Tibial nerve (tissue), 4 donors: ENCODE results near the gene HSPA4L. TPM values are rescaled to one million over a fixed set of nuclear protein-coding genes. Genes with fewer than 3 reads are reported as not detected.

Source experiments
- DNase-seq, 2 donors: peaks; one replicate each; pipeline ENCODE4 v3.0.0-alpha.2; 2019; ENCODE audit warnings: low spot score in 2 of 2
- H3K27ac ChIP-seq, 4 donors: fragments of 200-600 bp; sonication (generic) in 3 of 4; one replicate each; pipeline ENCODE4 v1.5.1; 2017 to 2019; ENCODE audit warnings: mild to moderate bottlenecking in 1 of 4
- H3K27me3 ChIP-seq, 2 donors: fragments of 200-600 bp; sonication (generic) in 1 of 2; one replicate each; pipeline versions ENCODE4 v1.5.1 to v1.6.0; 2017 to 2019
- H3K36me3 ChIP-seq, 3 donors: fragments of 200-600 bp; sonication (generic); one replicate each; pipeline ENCODE4 v1.5.1; 2018 to 2019
- H3K4me1 ChIP-seq, 4 donors: fragments of 200-600 bp; sonication (generic) in 3 of 4; one replicate each; pipeline ENCODE4 v1.5.1; 2017 to 2019
- H3K4me3 ChIP-seq, 4 donors: fragments of 200-600 bp; sonication (generic) in 3 of 4; one replicate each; pipeline ENCODE4 v1.5.1; 2017 to 2019; ENCODE audit warnings: mild to moderate bottlenecking in 1 of 4, moderate library complexity in 1 of 4
- H3K9me3 ChIP-seq, 4 donors: fragments of 200-600 bp; sonication (generic) in 3 of 4; one replicate each; pipeline ENCODE4 v1.5.1; 2017 to 2019
- EP300 ChIP-seq, 2 donors: sonication (generic); formaldehyde crosslinking; IDR thresholded peaks; one replicate each; pipeline ENCODE4 v1.6.1; 2017; ENCODE audit warnings: antibody characterized with exemption in 2 of 2, mild to moderate bottlenecking in 1 of 2
- POLR2A ChIP-seq, 2 donors: fragments of 450-650 bp; IDR thresholded peaks; one replicate each; pipeline ENCODE4 v1.6.1; 2017; ENCODE audit warnings: antibody characterized with exemption in 2 of 2, mild to moderate bottlenecking in 2 of 2, moderate library complexity in 2 of 2
- WGBS, 2 donors: methylation state at CpG; one replicate each; pipeline ENCODE4 v1.1.5; 2018; 5-methylcytosine and 5-hydroxymethylcytosine counted together
- total RNA-seq, 4 donors: library from RNA; depleted of rRNA; stranded (reverse); fragments of >200 nt; gene quantifications; one replicate each; pipeline ENCODE4 v1.1.0, GENCODE V29; 2016
- TF ChIP-seq, protein P1 (sequence below), 5 experiments: fragments of 200-600 bp in 3 of 5; fragments of 450-650 bp in 2 of 5; sonication (generic) in 3 of 5; IDR thresholded peaks; one replicate each; pipeline ENCODE4 v1.5.1; 2016 to 2019; ENCODE audit warnings: antibody characterized with exemption in 5 of 5, mild to moderate bottlenecking in 3 of 5, moderate library complexity in 2 of 5

The HSPA4L gene
- 1 to 10 TPM; 3.3 to 7.6 (median 5.3) TPM for total RNA-seq

DNA sequence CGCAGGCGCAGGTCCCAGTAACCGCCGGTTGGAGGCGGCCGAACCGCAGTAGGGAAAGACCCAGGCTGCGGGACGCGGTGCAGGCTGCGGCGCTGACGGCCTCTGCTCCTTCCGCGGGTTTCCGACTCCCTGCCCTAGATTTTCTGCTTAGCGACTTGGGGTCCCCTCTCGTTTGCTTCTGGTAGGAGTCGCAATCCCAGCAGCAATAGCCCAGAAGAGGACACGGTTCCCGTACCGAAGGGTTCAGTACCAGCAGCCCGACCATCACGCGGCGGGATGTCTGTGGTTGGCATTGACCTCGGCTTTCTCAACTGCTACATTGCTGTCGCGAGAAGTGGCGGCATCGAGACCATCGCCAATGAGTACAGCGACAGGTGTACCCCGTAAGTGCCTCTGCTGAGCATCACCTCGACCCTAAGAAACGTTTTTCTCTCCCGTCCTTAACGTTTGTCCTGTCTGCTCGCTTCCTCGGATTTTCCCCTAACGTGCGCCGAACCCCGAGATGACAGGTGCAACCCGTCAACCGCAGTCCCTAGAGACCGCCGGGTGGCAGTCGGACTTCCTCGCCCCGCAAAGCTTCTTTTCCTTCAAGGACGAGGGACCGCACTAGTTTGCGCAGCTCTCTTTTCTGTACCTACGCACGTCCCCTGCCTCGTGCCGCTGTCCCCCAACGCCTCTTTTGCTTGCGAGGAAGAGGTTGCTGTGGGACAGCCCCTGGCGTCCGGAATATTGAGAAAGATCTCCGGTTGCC lies at the start of gene HSPA4L:
HSPA4L (plus strand) TSS at position 48 of the 751 bp plus-strand sequence; CDS start at position 277, 229 bp downstream.
- Histone ChIP-seq H3K36me3 (no peaks in the 10 kb centered on the region), H3K4me3 (peak within 1 kb of the TSS; percentile 63 to 73 (median 70)), H3K9me3 (no peaks in the 10 kb centered on the region), H3K4me1 (peaks cover 0 to 21% (median 0%) of the 10 kb centered on the region in 4 donors), H3K27me3 (no peaks in the 10 kb centered on the region), H3K27ac (peak within 1 kb of the TSS; percentile 75 to 92 (median 81))
- 0% methylated on average over 51 to 60 of the region's 63 CpGs for WGBS, 2 donors
- TF ChIP-seq, protein P1, sequence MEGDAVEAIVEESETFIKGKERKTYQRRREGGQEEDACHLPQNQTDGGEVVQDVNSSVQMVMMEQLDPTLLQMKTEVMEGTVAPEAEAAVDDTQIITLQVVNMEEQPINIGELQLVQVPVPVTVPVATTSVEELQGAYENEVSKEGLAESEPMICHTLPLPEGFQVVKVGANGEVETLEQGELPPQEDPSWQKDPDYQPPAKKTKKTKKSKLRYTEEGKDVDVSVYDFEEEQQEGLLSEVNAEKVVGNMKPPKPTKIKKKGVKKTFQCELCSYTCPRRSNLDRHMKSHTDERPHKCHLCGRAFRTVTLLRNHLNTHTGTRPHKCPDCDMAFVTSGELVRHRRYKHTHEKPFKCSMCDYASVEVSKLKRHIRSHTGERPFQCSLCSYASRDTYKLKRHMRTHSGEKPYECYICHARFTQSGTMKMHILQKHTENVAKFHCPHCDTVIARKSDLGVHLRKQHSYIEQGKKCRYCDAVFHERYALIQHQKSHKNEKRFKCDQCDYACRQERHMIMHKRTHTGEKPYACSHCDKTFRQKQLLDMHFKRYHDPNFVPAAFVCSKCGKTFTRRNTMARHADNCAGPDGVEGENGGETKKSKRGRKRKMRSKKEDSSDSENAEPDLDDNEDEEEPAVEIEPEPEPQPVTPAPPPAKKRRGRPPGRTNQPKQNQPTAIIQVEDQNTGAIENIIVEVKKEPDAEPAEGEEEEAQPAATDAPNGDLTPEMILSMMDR (IDR thresholded peaks at IDR 0.05) = peak in 4 of 5 experiments; percentile 14 to 78 (median 50)
- TF ChIP-seq POLR2A (IDR thresholded peaks at IDR 0.05) (peak; percentile 87 to 91), EP300 (IDR thresholded peaks at IDR 0.05) (peak in 1 of 2 donors; percentile 94)
- peak; percentile 23 to 25 for DNase-seq

DNA sequence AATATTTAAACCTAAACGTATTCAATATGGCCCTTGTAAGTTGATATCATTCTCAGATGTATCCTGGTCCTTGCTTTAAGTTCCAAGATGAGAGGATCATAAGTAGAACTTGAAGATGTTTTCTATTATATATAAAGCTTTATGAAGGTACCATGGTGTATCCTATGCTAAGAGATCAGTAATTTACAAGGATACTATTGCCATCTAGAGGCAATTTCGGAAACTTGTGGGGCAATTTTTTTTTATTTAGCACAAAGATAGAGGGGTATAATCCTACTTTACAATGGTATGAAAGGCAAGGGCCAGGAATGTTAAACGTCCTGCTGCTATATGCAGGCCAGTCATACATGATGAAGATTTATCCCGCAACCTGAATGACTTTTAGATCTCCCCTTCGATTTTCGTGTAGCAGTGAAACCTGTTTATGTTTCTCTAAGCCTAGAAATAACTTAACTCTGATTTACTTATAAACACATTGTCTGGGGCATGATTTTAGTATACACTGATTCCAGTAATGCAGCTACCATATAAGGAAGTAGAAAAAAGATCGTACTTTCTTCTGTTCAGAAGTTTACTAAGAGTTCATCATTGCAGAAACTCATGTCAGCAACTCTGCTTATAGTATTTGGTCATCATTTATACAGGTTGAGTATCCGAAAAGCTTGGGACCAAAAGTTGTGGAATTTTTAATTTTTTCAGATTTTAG lies 49.3 kb upstream of the HSPA4L start:
- H3K27me3 ChIP-seq = no peaks in the 10 kb centered on the region
- WGBS, 2 donors = 25% methylated on average over 8 of the region's 8 CpGs
- no peaks in the 10 kb centered on the region for H3K36me3 ChIP-seq
- TF ChIP-seq, protein P1 (IDR thresholded peaks at IDR 0.05) = peak; percentile 34 to 58 (median 44)
- TF ChIP-seq EP300 (IDR thresholded peaks at IDR 0.05) = no peak
- H3K4me1 ChIP-seq = no peaks in the 10 kb centered on the region
- no peaks in the 10 kb centered on the region for H3K9me3 ChIP-seq
- no peak overlapping the region for H3K4me3 ChIP-seq
- DNase-seq = peak in 1 of 2 donors; percentile 15
- H3K27ac ChIP-seq = no peak overlapping the region

DNA sequence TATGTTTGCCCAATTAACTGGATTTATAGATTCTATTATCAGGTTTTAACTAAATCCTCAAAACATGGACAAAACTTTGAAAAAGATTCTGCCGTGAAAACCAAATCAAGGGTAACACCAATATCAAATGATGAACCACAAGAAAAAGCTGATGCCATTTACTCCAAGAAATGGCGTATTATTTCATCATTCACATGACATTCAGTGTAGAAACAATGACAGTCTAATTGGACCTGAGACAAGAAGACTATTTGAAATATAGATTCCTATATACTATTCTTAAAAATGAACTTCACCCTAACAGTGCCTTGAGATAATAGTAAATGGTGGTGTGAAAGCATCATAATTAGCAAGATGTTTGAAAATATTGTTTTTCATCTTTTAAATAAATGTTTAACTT lies 47.1 kb upstream of the HSPA4L start:
- Histone ChIP-seq H3K9me3 (no peaks in the 10 kb centered on the region), H3K27me3 (no peaks in the 10 kb centered on the region), H3K36me3 (no peaks in the 10 kb centered on the region), H3K27ac (no peak overlapping the region), H3K4me3 (no peak overlapping the region), H3K4me1 (no peaks in the 10 kb centered on the region)
- DNase-seq = no peak
- TF ChIP-seq, protein P1 (IDR thresholded peaks at IDR 0.05) = no peak
- TF ChIP-seq EP300 (IDR thresholded peaks at IDR 0.05) (no peak), POLR2A (IDR thresholded peaks at IDR 0.05) (no peak)
- 86 to 87% methylated on average over 2 of the region's 2 CpGs for WGBS, 2 donors

DNA sequence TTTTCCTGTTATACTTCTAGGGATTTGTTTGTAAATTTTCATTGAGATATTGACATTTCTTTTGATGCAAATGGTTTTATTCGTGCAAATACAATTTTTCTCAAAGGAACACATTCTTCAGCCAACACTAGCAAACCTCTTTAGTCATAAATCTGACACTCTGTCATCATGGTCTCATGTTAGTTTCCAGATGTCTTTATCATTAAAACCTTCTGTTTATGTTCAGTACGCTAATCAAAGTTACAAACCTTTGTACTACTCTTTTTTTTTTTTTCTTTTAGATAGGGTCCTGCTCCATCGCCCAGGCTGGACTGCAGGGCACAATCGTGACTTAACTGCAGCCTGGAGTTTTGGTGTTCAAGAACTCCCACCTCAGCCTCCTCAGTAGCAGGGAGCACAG lies 44.8 kb upstream of the HSPA4L start:
- Histone ChIP-seq H3K36me3 (no peaks in the 10 kb centered on the region), H3K4me3 (no peak overlapping the region), H3K4me1 (no peaks in the 10 kb centered on the region), H3K27me3 (no peaks in the 10 kb centered on the region), H3K9me3 (no peaks in the 10 kb centered on the region), H3K27ac (no peak overlapping the region)
- no peak for DNase-seq
- no peak for TF ChIP-seq POLR2A (IDR thresholded peaks at IDR 0.05)
- TF ChIP-seq, protein P1 (IDR thresholded peaks at IDR 0.05) = no peak
- TF ChIP-seq EP300 (IDR thresholded peaks at IDR 0.05) = no peak
- 39 to 46% methylated on average over 4 of the region's 4 CpGs for WGBS, 2 donors

DNA sequence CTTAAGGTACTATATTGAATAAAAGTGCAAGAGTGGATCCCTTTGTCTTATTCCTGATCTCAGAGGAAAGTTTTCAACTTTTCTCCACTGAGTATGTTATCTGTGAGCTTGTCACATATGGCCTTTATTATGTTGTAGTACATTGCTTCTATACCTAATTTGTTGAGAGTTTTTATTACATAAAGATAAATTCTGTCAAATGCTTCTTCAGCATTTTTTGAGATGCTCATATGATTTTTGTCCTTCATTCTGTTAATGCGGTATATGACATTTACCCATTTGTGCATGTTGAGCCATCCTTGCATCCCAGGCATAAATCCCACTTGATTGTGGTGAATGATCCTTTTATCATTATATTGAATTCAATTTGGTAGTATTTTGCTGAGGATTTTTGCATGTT lies 40.9 kb upstream of the HSPA4L start:
- 98% methylated on average over 1 of the region's 1 CpG for WGBS, 2 donors
- no peak for DNase-seq
- Histone ChIP-seq H3K4me1 (no peaks in the 10 kb centered on the region), H3K27me3 (no peaks in the 10 kb centered on the region), H3K9me3 (no peaks in the 10 kb centered on the region), H3K27ac (no peak overlapping the region), H3K36me3 (no peaks in the 10 kb centered on the region), H3K4me3 (no peak overlapping the region)
- TF ChIP-seq EP300 (IDR thresholded peaks at IDR 0.05) = no peak
- TF ChIP-seq POLR2A (IDR thresholded peaks at IDR 0.05) = no peak
- TF ChIP-seq, protein P1 (IDR thresholded peaks at IDR 0.05) = no peak
